Right lobe of liver (tissue), 4 donors: Measurements from ENCODE around the gene TRNT1.

Experiments used
- CTCF ChIP-seq, 4 donors: fragments of 200-600 bp in 3 of 4; fragments of 450-650 bp in 1 of 4; IDR thresholded peaks; one replicate each; pipeline versions ENCODE4 v1.5.1 to v1.8.0; 2016 to 2022; ENCODE audit warnings: antibody characterized with exemption in 4 of 4, mild to moderate bottlenecking in 2 of 4
- POLR2A ChIP-seq: fragments of 450-650 bp; IDR thresholded peaks from one replicate; pipeline ENCODE4 v1.6.1; 2017; ENCODE audit warnings: antibody characterized with exemption, mild to moderate bottlenecking
- donor health status: DM: no; HTN: no; CAD: no.
- donor health status: DM: no; HTN: no; CAD: no.
- donor health status: DM: no; HTN: yes; CAD: no.

- no peak for TF ChIP-seq CTCF (IDR thresholded peaks at IDR 0.05)
- no peak for TF ChIP-seq POLR2A
These were observed 68.1 kb downstream of the TRNT1 start for GRCh38 chr3:3194861-3195260.
